HepG2 (cell line): Measurements from ENCODE around the gene MCOLN1. TPM values are rescaled to one million over a fixed set of nuclear protein-coding genes. Genes with fewer than 3 reads are reported as not detected.

ENCODE experiments used
- IKZF4 ChIP-seq: sonication (generic); formaldehyde crosslinking; IDR thresholded peaks from 2 replicates; pipeline ENCODE4 v1.5.1; 2020; ENCODE audit warnings: borderline replicate concordance, mild to moderate bottlenecking, low read depth, missing genetic modification reagents; ENCODE audit errors: not compliant biosample characterization
- PTBP1 ChIP-seq: fragments of 200-400 bp; formaldehyde crosslinking; IDR thresholded peaks from 2 replicates; pipeline ENCODE4 v1.6.1; 2018; ENCODE audit warnings: low read length, low read depth; ENCODE audit not compliant: poor library complexity, severe bottlenecking
- SPEN ChIP-seq: sonication (generic); formaldehyde crosslinking; IDR thresholded peaks from 2 replicates; pipeline ENCODE4 v1.5.1; 2020; ENCODE audit warnings: low read depth, mild to moderate bottlenecking, missing genetic modification reagents
- TAF1 ChIP-seq: sonication (generic); formaldehyde crosslinking; IDR thresholded peaks from 2 replicates; pipeline ENCODE4 v1.4.0; 2020; ENCODE audit warnings: missing genetic modification reagents
- TCF12 ChIP-seq, 2 experiments: fragments of 450-650 bp in 1 of 2; sonication (generic) in 1 of 2; formaldehyde crosslinking in 1 of 2; IDR thresholded peaks; 2 replicates each; pipeline versions ENCODE4 v1.6.1 to v1.8.0; 2017 to 2022; ENCODE audit warnings: antibody characterized with exemption in 1 of 2, mild to moderate bottlenecking in 1 of 2, missing genetic modification reagents in 1 of 2, moderate library complexity in 1 of 2
- ZNF790 ChIP-seq: sonication (generic); formaldehyde crosslinking; IDR thresholded peaks from 2 replicates; pipeline ENCODE4 v1.8.0; 2022; ENCODE audit warnings: missing genetic modification reagents, mild to moderate bottlenecking, borderline replicate concordance
- polyA plus RNA-seq, 8 experiments: library from polyadenylated mRNA; depleted of rRNA in 3 of 8; stranded (reverse) in 7 of 8; unstranded in 1 of 8; fragments of >200 nt; fragmentation: Illumina TruSeq in 4 of 8; extraction: Trizol in 4 of 8; gene quantifications; 2 replicates each; pipeline versions ENCODE4 v1.2.1 to v1.2.3, GENCODE V29; 2011 to 2016; ENCODE audit warnings: low read depth in 4 of 8, missing spikeins in 1 of 8, mixed read lengths in 1 of 8; ENCODE audit not compliant: insufficient read depth in 1 of 8
- total RNA-seq, 5 experiments: library from RNA; depleted of rRNA; stranded (reverse); fragments of >200 nt; fragmentation: Illumina TruSeq; extraction: Trizol; gene quantifications; 2 replicates each; pipeline ENCODE4 v1.2.3, GENCODE V29; 2016; ENCODE audit warnings: low read depth in 1 of 5
- TF ChIP-seq, protein P1 (sequence below): sonication (generic); formaldehyde crosslinking; IDR thresholded peaks from 2 replicates; pipeline ENCODE4 v1.8.1; 2023; ENCODE audit warnings: mild to moderate bottlenecking, missing genetic modification reagents
- TF ChIP-seq, protein P2 (sequence below): sonication (generic); formaldehyde crosslinking; IDR thresholded peaks from 2 replicates; pipeline ENCODE4 v1.4.0; 2020; ENCODE audit warnings: missing genetic modification reagents
- TF ChIP-seq, protein P3 (sequence below): sonication (generic); formaldehyde crosslinking; IDR thresholded peaks from 2 replicates; pipeline ENCODE4 v1.4.0; 2020; ENCODE audit warnings: missing genetic modification reagents
- TF ChIP-seq, protein P4 (sequence below): sonication (generic); formaldehyde crosslinking; IDR thresholded peaks from 2 replicates; pipeline ENCODE4 v1.8.1; 2023; ENCODE audit warnings: missing genetic modification reagents, inconsistent platforms, borderline replicate concordance
- TF ChIP-seq, protein P5 (sequence below): IDR thresholded peaks from 2 replicates; pipeline ENCODE4 v1.6.1; 2016
- TF ChIP-seq, protein P6 (sequence below): sonication (generic); formaldehyde crosslinking; IDR thresholded peaks from 2 replicates; pipeline ENCODE4 v1.4.0; 2020; ENCODE audit warnings: missing genetic modification reagents

The MCOLN1 gene
- total and polyA plus RNA-seq, 2 of the 13 experiments (the other 11 are each of a cell fraction or from before 2014, with no cell fraction given) = 3.4 to 15.7 TPM

DNA sequence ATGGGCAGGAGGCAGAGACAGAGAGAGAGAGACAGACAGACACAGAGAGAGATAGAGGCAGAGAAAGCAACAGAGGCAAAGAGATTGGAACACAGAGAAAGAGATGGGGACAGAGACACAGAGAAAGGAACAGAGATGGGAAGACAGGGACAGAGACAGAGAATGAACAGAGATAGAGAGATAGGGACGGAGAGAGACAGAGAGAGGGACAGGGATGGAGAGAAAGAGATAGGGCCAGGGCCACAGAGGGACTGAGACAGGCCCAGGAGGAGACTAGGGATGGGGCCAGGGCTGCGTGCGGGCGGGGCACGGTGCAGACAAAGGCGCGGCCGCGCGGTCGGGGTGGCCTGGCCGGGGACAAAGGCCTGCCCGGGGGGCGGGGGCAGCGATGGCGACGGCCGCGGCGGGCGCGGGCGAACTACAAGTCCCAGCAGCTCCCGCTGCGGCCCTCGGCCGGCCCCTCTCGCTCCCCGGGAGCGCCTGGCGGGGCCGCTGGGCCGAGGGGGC is 6.7 kb upstream of the MCOLN1 start, which contains the start of gene ZNF358 (continued):
- TF ChIP-seq, protein P1, sequence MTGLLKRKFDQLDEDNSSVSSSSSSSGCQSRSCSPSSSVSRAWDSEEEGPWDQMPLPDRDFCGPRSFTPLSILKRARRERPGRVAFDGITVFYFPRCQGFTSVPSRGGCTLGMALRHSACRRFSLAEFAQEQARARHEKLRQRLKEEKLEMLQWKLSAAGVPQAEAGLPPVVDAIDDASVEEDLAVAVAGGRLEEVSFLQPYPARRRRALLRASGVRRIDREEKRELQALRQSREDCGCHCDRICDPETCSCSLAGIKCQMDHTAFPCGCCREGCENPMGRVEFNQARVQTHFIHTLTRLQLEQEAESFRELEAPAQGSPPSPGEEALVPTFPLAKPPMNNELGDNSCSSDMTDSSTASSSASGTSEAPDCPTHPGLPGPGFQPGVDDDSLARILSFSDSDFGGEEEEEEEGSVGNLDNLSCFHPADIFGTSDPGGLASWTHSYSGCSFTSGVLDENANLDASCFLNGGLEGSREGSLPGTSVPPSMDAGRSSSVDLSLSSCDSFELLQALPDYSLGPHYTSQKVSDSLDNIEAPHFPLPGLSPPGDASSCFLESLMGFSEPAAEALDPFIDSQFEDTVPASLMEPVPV (CRISPR knock-in tag) = no peak
- TF ChIP-seq, protein P2, sequence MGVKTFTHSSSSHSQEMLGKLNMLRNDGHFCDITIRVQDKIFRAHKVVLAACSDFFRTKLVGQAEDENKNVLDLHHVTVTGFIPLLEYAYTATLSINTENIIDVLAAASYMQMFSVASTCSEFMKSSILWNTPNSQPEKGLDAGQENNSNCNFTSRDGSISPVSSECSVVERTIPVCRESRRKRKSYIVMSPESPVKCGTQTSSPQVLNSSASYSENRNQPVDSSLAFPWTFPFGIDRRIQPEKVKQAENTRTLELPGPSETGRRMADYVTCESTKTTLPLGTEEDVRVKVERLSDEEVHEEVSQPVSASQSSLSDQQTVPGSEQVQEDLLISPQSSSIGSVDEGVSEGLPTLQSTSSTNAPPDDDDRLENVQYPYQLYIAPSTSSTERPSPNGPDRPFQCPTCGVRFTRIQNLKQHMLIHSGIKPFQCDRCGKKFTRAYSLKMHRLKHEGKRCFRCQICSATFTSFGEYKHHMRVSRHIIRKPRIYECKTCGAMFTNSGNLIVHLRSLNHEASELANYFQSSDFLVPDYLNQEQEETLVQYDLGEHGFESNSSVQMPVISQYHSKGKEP (CRISPR knock-in tag) = no peak
- TF ChIP-seq TCF12 (IDR thresholded peaks at IDR 0.05) (no peak), TCF12 (CRISPR knock-in tag; IDR thresholded peaks at IDR 0.05) (no peak), ZNF790 (no peak), TAF1 (CRISPR knock-in tag) (peak; percentile 39; the same call in 1 of the 2 replicates), IKZF4 (CRISPR knock-in tag) (no peak), PTBP1 (no peak), SPEN (CRISPR knock-in tag) (peak; percentile 39; the same call in 1 of the 2 replicates)
- TF ChIP-seq, protein P3, sequence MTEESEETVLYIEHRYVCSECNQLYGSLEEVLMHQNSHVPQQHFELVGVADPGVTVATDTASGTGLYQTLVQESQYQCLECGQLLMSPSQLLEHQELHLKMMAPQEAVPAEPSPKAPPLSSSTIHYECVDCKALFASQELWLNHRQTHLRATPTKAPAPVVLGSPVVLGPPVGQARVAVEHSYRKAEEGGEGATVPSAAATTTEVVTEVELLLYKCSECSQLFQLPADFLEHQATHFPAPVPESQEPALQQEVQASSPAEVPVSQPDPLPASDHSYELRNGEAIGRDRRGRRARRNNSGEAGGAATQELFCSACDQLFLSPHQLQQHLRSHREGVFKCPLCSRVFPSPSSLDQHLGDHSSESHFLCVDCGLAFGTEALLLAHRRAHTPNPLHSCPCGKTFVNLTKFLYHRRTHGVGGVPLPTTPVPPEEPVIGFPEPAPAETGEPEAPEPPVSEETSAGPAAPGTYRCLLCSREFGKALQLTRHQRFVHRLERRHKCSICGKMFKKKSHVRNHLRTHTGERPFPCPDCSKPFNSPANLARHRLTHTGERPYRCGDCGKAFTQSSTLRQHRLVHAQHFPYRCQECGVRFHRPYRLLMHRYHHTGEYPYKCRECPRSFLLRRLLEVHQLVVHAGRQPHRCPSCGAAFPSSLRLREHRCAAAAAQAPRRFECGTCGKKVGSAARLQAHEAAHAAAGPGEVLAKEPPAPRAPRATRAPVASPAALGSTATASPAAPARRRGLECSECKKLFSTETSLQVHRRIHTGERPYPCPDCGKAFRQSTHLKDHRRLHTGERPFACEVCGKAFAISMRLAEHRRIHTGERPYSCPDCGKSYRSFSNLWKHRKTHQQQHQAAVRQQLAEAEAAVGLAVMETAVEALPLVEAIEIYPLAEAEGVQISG (CRISPR knock-in tag) = peak; percentile 69
- TF ChIP-seq, protein P4, sequence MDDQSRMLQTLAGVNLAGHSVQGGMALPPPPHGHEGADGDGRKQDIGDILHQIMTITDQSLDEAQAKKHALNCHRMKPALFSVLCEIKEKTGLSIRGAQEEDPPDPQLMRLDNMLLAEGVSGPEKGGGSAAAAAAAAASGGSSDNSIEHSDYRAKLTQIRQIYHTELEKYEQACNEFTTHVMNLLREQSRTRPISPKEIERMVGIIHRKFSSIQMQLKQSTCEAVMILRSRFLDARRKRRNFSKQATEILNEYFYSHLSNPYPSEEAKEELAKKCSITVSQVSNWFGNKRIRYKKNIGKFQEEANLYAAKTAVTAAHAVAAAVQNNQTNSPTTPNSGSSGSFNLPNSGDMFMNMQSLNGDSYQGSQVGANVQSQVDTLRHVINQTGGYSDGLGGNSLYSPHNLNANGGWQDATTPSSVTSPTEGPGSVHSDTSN (CRISPR knock-in tag) = no peak
- TF ChIP-seq, protein P5, sequence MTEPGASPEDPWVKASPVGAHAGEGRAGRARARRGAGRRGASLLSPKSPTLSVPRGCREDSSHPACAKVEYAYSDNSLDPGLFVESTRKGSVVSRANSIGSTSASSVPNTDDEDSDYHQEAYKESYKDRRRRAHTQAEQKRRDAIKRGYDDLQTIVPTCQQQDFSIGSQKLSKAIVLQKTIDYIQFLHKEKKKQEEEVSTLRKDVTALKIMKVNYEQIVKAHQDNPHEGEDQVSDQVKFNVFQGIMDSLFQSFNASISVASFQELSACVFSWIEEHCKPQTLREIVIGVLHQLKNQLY = no peak
- TF ChIP-seq, protein P6, sequence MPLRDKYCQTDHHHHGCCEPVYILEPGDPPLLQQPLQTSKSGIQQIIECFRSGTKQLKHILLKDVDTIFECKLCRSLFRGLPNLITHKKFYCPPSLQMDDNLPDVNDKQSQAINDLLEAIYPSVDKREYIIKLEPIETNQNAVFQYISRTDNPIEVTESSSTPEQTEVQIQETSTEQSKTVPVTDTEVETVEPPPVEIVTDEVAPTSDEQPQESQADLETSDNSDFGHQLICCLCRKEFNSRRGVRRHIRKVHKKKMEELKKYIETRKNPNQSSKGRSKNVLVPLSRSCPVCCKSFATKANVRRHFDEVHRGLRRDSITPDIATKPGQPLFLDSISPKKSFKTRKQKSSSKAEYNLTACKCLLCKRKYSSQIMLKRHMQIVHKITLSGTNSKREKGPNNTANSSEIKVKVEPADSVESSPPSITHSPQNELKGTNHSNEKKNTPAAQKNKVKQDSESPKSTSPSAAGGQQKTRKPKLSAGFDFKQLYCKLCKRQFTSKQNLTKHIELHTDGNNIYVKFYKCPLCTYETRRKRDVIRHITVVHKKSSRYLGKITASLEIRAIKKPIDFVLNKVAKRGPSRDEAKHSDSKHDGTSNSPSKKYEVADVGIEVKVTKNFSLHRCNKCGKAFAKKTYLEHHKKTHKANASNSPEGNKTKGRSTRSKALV = no peak
